Gastrocnemius medialis (tissue), 4 donors: ENCODE results near the gene ZBTB7B. TPM values are rescaled to one million over a fixed set of nuclear protein-coding genes. Genes with fewer than 3 reads are reported as not detected.

Experiments
- ATAC-seq, 2 donors: fragments of 150-250 bp; one replicate each; pipeline ENCODE4 v1.9.1; 2016
- DNase-seq, 2 donors: peaks; one replicate each; pipeline ENCODE4 v3.0.0-alpha.2; 2019
- H3K27ac ChIP-seq, 4 donors: fragments of 200-600 bp; sonication (generic); 1 replicate in 1 of 4; 2 replicates in 3 of 4; pipeline ENCODE4 v1.5.1; 2016 to 2018; ENCODE audit warnings: mild to moderate bottlenecking in 2 of 4, moderate library complexity in 1 of 4
- H3K27me3 ChIP-seq, 3 donors: fragments of 200-600 bp; sonication (generic) in 2 of 3; 1 replicate in 1 of 3; 2 replicates in 2 of 3; pipeline versions ENCODE4 v1.5.1 to v1.6.0; 2016 to 2019; ENCODE audit warnings: mild to moderate bottlenecking in 1 of 3, moderate library complexity in 1 of 3
- H3K36me3 ChIP-seq, 2 donors: fragments of 200-600 bp; sonication (generic) in 1 of 2; one replicate each; pipeline ENCODE4 v1.5.1; 2017 to 2018
- H3K4me1 ChIP-seq, 2 donors: fragments of 200-600 bp; sonication (generic) in 1 of 2; one replicate each; pipeline ENCODE4 v1.5.1; 2016 to 2017; ENCODE audit warnings: mild to moderate bottlenecking in 2 of 2
- H3K4me3 ChIP-seq, 4 donors: fragments of 200-600 bp; sonication (generic) in 3 of 4; 1 replicate in 1 of 4; 2 replicates in 3 of 4; pipeline ENCODE4 v1.5.1; 2016 to 2019; ENCODE audit warnings: mild to moderate bottlenecking in 2 of 4
- H3K9me3 ChIP-seq, 3 donors: fragments of 200-600 bp; sonication (generic) in 2 of 3; 1 replicate in 1 of 3; 2 replicates in 2 of 3; pipeline ENCODE4 v1.5.1; 2016 to 2019
- POLR2A ChIP-seq, 2 donors: fragments of 450-650 bp; IDR thresholded peaks; one replicate each; pipeline ENCODE4 v1.6.1; 2017; ENCODE audit warnings: antibody characterized with exemption in 2 of 2, mild to moderate bottlenecking in 2 of 2, moderate library complexity in 2 of 2
- in situ Hi-C, 4 donors: fragments of 200-750 bp; cut with MboI; loops; one replicate each; pipeline versions ENCODE4 v1.15.0 to v1.8.0; 2017; ENCODE audit warnings: low sequenced_read_pairs in 4 of 4
- intact Hi-C: fragments of 100-400 bp; cut with DNase I; formaldehyde crosslinking; loops from one replicate; pipeline ENCODE4 v1.15.1; 2023; ENCODE audit warnings: low total_unique reads
- total RNA-seq, 4 donors: library from RNA; depleted of rRNA; stranded (reverse); fragments of >200 nt; gene quantifications; one replicate each; pipeline versions ENCODE4 v1.1.0 to v1.2.3, GENCODE V29; 2016
- TF ChIP-seq, protein P1 (sequence below), 5 experiments: fragments of 450-650 bp in 3 of 5; fragments of 200-600 bp in 2 of 5; sonication (generic) in 2 of 5; IDR thresholded peaks in 4 of 5; conservative IDR thresholded peaks in 1 of 5; 1 replicate in 4 of 5; 2 replicates in 1 of 5; pipeline ENCODE4 v1.5.1; 2016 to 2019; ENCODE audit warnings: antibody characterized with exemption in 5 of 5, mild to moderate bottlenecking in 3 of 5, moderate library complexity in 3 of 5

The ZBTB7B gene
- total RNA-seq, 4 donors from 2014 or later, result 61.3 to 100 (median 73.1) TPM

DNA sequence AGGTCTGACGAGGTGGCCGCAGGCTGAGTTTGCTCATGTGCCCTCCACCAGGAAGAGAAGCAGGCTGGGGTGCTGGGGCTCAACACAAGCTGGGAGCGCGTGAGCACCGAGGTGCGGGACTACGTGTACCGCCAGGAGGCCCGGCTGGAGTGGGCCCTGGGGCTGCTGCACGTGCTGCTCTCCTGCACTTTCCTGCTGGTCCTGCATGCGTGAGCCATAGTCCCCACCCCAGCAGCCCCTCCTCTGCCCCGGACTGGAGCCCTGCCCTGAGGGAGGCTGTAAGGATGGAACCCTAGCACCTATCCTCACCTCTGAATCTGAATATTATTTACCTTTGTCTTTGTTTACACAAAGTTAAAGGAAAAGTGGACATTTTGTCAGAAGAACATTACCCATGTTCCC lies 40.7 kb downstream of the ZBTB7B start:
- no peak overlapping the region for H3K4me3 ChIP-seq
- no peaks in the 10 kb centered on the region for H3K27me3 ChIP-seq
- no peaks in the 10 kb centered on the region for H3K36me3 ChIP-seq
- H3K4me1 ChIP-seq, result peaks cover 13 to 14% of the 10 kb centered on the region in 2 donors
- TF ChIP-seq, protein P1, sequence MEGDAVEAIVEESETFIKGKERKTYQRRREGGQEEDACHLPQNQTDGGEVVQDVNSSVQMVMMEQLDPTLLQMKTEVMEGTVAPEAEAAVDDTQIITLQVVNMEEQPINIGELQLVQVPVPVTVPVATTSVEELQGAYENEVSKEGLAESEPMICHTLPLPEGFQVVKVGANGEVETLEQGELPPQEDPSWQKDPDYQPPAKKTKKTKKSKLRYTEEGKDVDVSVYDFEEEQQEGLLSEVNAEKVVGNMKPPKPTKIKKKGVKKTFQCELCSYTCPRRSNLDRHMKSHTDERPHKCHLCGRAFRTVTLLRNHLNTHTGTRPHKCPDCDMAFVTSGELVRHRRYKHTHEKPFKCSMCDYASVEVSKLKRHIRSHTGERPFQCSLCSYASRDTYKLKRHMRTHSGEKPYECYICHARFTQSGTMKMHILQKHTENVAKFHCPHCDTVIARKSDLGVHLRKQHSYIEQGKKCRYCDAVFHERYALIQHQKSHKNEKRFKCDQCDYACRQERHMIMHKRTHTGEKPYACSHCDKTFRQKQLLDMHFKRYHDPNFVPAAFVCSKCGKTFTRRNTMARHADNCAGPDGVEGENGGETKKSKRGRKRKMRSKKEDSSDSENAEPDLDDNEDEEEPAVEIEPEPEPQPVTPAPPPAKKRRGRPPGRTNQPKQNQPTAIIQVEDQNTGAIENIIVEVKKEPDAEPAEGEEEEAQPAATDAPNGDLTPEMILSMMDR (IDR thresholded peaks at IDR 0.05 in 4 of 5, conservative IDR thresholded peaks at IDR 0.05 in 1 of 5), result no peak
- no peak for TF ChIP-seq POLR2A (IDR thresholded peaks at IDR 0.05)
- in situ Hi-C loops, result no loop called here
- H3K9me3 ChIP-seq, result no peaks in the 10 kb centered on the region
- no peak for DNase-seq
- no peak overlapping the region for H3K27ac ChIP-seq
- intact Hi-C loops, result no loop called here
- ATAC-seq, result no peak

- in situ Hi-C loops, result no loop called here
These were observed 41.2 kb downstream of the ZBTB7B start for GRCh38 chr1:155043793-155044192.

GRCh38 chr1:155044365-155044764 lies 41.8 kb downstream of the ZBTB7B start:
- in situ Hi-C loops, result no loop called here
- Histone ChIP-seq H3K4me3 (no peak overlapping the region), H3K27me3 (no peaks in the 10 kb centered on the region), H3K27ac (peak overlapping the region; percentile 42 to 74 (median 64)), H3K9me3 (no peaks in the 10 kb centered on the region), H3K36me3 (no peaks in the 10 kb centered on the region), H3K4me1 (peaks cover 8 to 15% of the 10 kb centered on the region in 2 donors)
- intact Hi-C loops, result no loop called here
- DNase-seq (no peak), ATAC-seq (no peak)
- TF ChIP-seq, protein P1 (IDR thresholded peaks at IDR 0.05 in 4 of 5, conservative IDR thresholded peaks at IDR 0.05 in 1 of 5), result no peak
- TF ChIP-seq POLR2A (IDR thresholded peaks at IDR 0.05), result no peak

More at GRCh38 chr1:155043793-155044192, 41.2 kb downstream of the ZBTB7B start:
- no peak for DNase-seq
- Histone ChIP-seq H3K4me1 (peaks cover 14 to 15% of the 10 kb centered on the region in 2 donors), H3K36me3 (no peaks in the 10 kb centered on the region), H3K4me3 (no peak overlapping the region), H3K27ac (no peak overlapping the region), H3K9me3 (no peaks in the 10 kb centered on the region), H3K27me3 (no peaks in the 10 kb centered on the region)
- no peak for TF ChIP-seq POLR2A (IDR thresholded peaks at IDR 0.05)
- TF ChIP-seq, protein P1 (IDR thresholded peaks at IDR 0.05 in 4 of 5, conservative IDR thresholded peaks at IDR 0.05 in 1 of 5), result no peak
- intact Hi-C loops, result no loop called here
- no peak for ATAC-seq

DNA sequence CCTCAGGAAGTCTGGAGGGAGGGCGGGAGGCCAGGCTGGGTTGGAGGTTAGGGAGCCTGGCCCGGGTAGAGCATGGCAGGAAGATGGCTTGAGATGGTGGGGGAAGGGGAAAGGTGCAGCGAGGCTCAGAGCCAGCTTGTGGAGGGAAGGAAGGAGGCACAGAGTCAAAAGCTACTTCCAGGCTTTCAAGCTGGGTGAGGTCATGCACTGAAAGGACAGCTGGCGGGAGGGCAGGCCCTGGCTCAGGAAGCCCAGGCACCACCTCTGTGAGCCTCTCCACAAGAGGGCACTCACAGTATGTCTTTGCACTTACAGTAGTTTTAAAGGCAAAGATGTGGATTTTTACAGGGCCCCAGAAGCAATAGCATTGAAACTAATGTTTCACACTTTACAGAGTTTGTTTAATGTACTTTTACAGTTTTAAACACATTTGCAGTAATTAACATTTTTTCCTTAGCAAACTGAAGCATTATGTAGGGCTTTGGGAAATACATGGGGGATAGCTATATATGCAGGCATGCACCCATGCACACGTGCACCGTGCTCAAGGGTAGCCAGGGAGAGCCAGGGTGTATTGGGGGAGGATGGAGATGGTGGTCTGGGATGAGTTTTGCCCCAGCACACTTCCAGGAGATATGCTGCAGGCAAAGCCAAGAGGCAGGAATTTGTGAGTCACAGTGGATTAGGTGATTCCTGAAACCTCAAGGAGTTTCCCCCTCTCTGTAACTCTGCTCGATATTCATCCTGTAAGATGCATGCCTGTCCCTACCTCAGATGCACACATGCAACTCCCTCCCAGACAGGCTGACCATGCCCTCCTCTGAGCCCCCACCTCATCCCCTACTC lies 42.4 kb downstream of the ZBTB7B start:
- peak overlapping the region; percentile 42 to 74 (median 64) for H3K27ac ChIP-seq
- ATAC-seq, result peak; percentile 95 to 98
- no peaks in the 10 kb centered on the region for H3K9me3 ChIP-seq
- intact Hi-C loops, result loop anchor here (1.0 kb wide), 2 partner anchors 16 to 40 kb away; no protein-coding TSS in a partner anchor
- in situ Hi-C loops, result no loop called here
- no peaks in the 10 kb centered on the region for H3K36me3 ChIP-seq
- no peak overlapping the region for H3K4me3 ChIP-seq
- TF ChIP-seq, protein P1 (IDR thresholded peaks at IDR 0.05 in 4 of 5, conservative IDR thresholded peaks at IDR 0.05 in 1 of 5), result peak; percentile 77 to 85 (median 82)
- no peak for TF ChIP-seq POLR2A (IDR thresholded peaks at IDR 0.05)
- DNase-seq, result peak; percentile 82 to 89
- no peaks in the 10 kb centered on the region for H3K27me3 ChIP-seq
- peaks cover 15 to 20% of the 10 kb centered on the region in 2 donors for H3K4me1 ChIP-seq
